HG02943 (cell line): Measurements from ENCODE around the gene ARL17B.
"Not testable (repeated sequence)": the region's sequence is repeated elsewhere in the genome, so short reads cannot be mapped to it uniquely, and the experiment has no call there.

Source experiments
- ATAC-seq: cut with Tn5 transposase; IDR thresholded peaks from one replicate; pipeline ENCODE4 v1.9.1; 2021; ENCODE audit warnings: mild to moderate bottlenecking, low read depth, moderate library complexity; ENCODE audit not compliant: unreplicated experiment

The ARL17B gene

GRCh38 chr17:46253722-46254121, 107.8 kb downstream of the ARL17B start:
- ATAC-seq: not testable (repeated sequence)

GRCh38 chr17:46252804-46253203, 108.8 kb downstream of the ARL17B start:
- ATAC-seq: not testable (repeated sequence)

- not testable (repeated sequence) for ATAC-seq
Observed at GRCh38 chr17:46249153-46249552, 112.4 kb downstream of the ARL17B start.

GRCh38 chr17:46244949-46245768, 116.4 kb downstream of the ARL17B start:
- not testable (repeated sequence) for ATAC-seq

GRCh38 chr17:46244339-46244913, 117.1 kb downstream of the ARL17B start:
- not testable (repeated sequence) for ATAC-seq

GRCh38 chr17:46243928-46244327, 117.6 kb downstream of the ARL17B start:
- not testable (repeated sequence) for ATAC-seq

- ATAC-seq: not testable (repeated sequence)
Observed at GRCh38 chr17:46243505-46243904, 118.1 kb downstream of the ARL17B start.

GRCh38 chr17:46231359-46231758, 130.2 kb downstream of the ARL17B start:
- not testable (repeated sequence) for ATAC-seq

GRCh38 chr17:46225274-46225794, 136.2 kb downstream of the ARL17B start:
- ATAC-seq: peak; percentile 93

GRCh38 chr17:46224864-46225263, 136.7 kb downstream of the ARL17B start:
- peak; percentile 43 for ATAC-seq
